GM12872 (cell line): ENCODE results near the gene RRAGC.

Source experiments
- CTCF ChIP-seq: IDR thresholded peaks from 3 replicates; pipeline ENCODE4 v1.5.1; 2011; ENCODE audit warnings: low read depth, mild to moderate bottlenecking, low read length, moderate library complexity; ENCODE audit not compliant: insufficient read depth

The RRAGC gene, protein sequence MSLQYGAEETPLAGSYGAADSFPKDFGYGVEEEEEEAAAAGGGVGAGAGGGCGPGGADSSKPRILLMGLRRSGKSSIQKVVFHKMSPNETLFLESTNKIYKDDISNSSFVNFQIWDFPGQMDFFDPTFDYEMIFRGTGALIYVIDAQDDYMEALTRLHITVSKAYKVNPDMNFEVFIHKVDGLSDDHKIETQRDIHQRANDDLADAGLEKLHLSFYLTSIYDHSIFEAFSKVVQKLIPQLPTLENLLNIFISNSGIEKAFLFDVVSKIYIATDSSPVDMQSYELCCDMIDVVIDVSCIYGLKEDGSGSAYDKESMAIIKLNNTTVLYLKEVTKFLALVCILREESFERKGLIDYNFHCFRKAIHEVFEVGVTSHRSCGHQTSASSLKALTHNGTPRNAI

GRCh38 chr1:38859561-38860453, at the start of gene RRAGC:
RRAGC (minus strand) TSS chr1:38859772; CDS start chr1:38859646, 126 bp downstream.
- TF ChIP-seq CTCF = no peak

DNA sequence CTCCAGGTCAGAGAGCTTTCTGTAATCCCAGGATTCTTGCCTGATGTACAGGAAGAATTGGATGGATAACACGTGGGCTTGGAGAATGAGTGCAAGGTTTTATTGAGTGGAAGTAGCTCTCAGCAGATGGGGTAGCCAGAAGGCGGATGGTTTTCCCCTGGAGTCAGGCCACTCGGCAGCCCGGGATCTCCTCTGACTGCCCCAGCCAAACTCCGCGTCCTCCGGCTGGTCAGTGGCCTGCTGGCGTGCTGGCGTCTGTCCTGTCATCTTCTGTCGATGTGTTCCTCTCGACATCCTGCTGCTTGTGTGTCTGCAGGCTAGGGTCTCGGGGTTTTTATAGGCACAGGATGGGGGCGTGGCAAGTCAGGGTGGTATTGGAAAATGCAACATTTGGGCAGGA, 49.2 kb upstream of the RRAGC start:
- TF ChIP-seq CTCF = no peak

GRCh38 chr1:38905985-38906384, 46.4 kb upstream of the RRAGC start:
- TF ChIP-seq CTCF = no peak

GRCh38 chr1:38899560-38899959, 40.0 kb upstream of the RRAGC start:
- no peak for TF ChIP-seq CTCF

DNA sequence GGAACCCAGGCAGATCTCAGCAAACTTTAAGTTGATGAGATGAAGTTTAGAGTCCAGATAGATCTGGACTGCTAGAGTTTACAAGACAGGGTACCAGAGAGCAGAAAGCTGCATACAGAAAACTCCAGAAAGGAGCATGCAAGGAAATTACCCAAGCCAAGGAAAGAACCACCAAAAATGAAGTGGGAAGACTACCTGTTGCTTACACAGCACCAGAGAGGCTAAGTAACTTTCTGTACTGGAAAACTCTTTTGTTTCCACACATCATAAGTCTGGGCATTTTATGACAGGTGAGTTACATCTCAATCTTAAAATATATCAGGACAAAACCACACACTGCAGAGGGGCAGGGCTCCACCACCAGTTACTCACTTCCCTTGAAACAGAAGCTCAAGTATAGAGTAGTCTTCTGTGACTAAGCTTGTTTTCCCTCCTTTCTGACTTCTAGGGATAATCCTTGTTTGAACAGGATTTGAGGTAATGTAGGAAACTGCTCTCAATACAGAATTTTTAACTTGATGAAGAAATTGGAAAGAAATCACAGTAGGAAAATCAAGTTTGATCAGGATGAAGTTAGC, 39.2 kb upstream of the RRAGC start:
- TF ChIP-seq CTCF = no peak

DNA sequence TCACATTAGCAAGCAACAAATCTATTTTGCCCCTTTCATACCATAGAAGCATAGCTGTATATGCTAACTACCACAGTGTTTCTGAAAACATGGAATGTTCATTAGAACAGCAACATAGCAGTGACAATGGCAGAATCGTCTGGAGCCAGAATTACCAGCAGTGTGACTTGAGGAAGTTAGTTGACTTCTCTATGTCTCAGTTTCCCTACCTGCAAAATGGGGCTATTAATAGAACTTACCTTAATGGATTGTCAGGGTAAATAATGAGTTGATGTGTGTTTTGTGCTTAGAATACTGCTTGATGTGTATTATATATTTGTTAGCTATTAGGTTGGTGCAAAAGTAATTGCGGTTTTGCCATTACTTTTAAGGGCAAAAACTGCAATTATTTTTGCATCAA, 36.6 kb upstream of the RRAGC start:
- no peak for TF ChIP-seq CTCF

DNA sequence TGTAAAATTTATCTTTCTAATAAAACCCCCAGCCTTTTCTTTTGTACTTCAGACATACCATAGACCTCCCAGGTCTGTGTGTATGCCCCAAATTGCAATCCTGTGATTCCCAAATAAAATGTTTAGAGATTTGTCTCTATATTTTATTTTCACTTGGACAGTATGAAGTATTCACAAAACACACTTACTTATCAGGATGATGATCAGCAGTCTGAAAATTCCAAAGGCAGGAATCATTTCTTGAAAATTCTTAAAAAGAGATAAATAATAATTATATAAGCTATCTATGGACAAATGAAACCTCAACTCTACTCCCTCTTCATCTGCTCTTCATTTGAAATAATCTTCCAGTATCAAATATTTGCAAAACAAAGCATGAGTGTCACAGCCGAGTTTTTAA, 33.4 kb upstream of the RRAGC start:
- TF ChIP-seq CTCF = no peak
